HG03108 (cell line): ENCODE measurements around the gene THEMIS.
"Not testable (repeated sequence)": the region's sequence is repeated elsewhere in the genome, so short reads cannot be mapped to it uniquely, and the experiment has no call there.

ENCODE experiments used
- ATAC-seq: cut with Tn5 transposase; IDR thresholded peaks from one replicate; pipeline ENCODE4 v1.9.1; 2021; ENCODE audit warnings: moderate library complexity; ENCODE audit not compliant: unreplicated experiment

Gene THEMIS

GRCh38 chr6:127811900-127812570 is 88.8 kb downstream of the THEMIS start:
- ATAC-seq = no peak

GRCh38 chr6:127807806-127808517 is 92.9 kb downstream of the THEMIS start:
- ATAC-seq = no peak

- no peak for ATAC-seq
Measured at GRCh38 chr6:127796713-127797112, 104.1 kb downstream of the THEMIS start.

- no peak for ATAC-seq
Measured at GRCh38 chr6:127794405-127794804, 106.5 kb downstream of the THEMIS start.

GRCh38 chr6:127793396-127793795 is 107.5 kb downstream of the THEMIS start:
- ATAC-seq = no peak

GRCh38 chr6:127792616-127793015 is 108.2 kb downstream of the THEMIS start:
- ATAC-seq = no peak

- ATAC-seq = no peak
Measured at GRCh38 chr6:127791779-127792528, 108.9 kb downstream of the THEMIS start.

GRCh38 chr6:127790571-127790970 is 110.3 kb downstream of the THEMIS start:
- no peak for ATAC-seq

GRCh38 chr6:127786109-127786508 is 114.7 kb downstream of the THEMIS start:
- ATAC-seq = no peak

GRCh38 chr6:127784468-127784867 is 116.4 kb downstream of the THEMIS start:
- no peak for ATAC-seq

- ATAC-seq = not testable (repeated sequence)
Measured at GRCh38 chr6:127781636-127782272, 119.1 kb downstream of the THEMIS start.

GRCh38 chr6:127776320-127776719 is 124.5 kb downstream of the THEMIS start:
- ATAC-seq = no peak

- ATAC-seq = no peak
Measured at GRCh38 chr6:127775371-127775770, 125.5 kb downstream of the THEMIS start.

GRCh38 chr6:127768745-127769144 is 132.1 kb downstream of the THEMIS start:
- no peak for ATAC-seq

GRCh38 chr6:127768223-127768622 is 132.6 kb downstream of the THEMIS start:
- no peak for ATAC-seq

GRCh38 chr6:127765949-127766348 is 134.9 kb downstream of the THEMIS start:
- no peak for ATAC-seq

- ATAC-seq = no peak
Measured at GRCh38 chr6:127762284-127762683, 138.6 kb downstream of the THEMIS start.

- no peak for ATAC-seq
Measured at GRCh38 chr6:127761084-127761483, 139.8 kb downstream of the THEMIS start.

- no peak for ATAC-seq
Measured at GRCh38 chr6:127749095-127749494, 151.8 kb downstream of the THEMIS start.

GRCh38 chr6:127748290-127748689 is 152.6 kb downstream of the THEMIS start:
- no peak for ATAC-seq

GRCh38 chr6:127738423-127738822 is 162.4 kb downstream of the THEMIS start:
- ATAC-seq = no peak
